GM10266 (cell line): ENCODE results near the gene DCAF8.
"Not testable (repeated sequence)": the region's sequence is repeated elsewhere in the genome, so short reads cannot be mapped to it uniquely, and the experiment has no call there.

Source experiments
- DNase-seq: peaks from one replicate; pipeline ENCODE4 v3.0.0; 2012; ENCODE audit errors: extremely low spot score
- TF ChIP-seq, protein P1 (sequence below): IDR thresholded peaks from 2 replicates; pipeline ENCODE4 v1.5.1; 2012; ENCODE audit warnings: mild to moderate bottlenecking, low read depth; ENCODE audit not compliant: control insufficient read depth, insufficient read depth; ENCODE audit errors: missing control alignments

Gene DCAF8

GRCh38 chr1:160296036-160296435 lies 33.7 kb upstream of the DCAF8 start:
- DNase-seq: no peak
- TF ChIP-seq, protein P1, sequence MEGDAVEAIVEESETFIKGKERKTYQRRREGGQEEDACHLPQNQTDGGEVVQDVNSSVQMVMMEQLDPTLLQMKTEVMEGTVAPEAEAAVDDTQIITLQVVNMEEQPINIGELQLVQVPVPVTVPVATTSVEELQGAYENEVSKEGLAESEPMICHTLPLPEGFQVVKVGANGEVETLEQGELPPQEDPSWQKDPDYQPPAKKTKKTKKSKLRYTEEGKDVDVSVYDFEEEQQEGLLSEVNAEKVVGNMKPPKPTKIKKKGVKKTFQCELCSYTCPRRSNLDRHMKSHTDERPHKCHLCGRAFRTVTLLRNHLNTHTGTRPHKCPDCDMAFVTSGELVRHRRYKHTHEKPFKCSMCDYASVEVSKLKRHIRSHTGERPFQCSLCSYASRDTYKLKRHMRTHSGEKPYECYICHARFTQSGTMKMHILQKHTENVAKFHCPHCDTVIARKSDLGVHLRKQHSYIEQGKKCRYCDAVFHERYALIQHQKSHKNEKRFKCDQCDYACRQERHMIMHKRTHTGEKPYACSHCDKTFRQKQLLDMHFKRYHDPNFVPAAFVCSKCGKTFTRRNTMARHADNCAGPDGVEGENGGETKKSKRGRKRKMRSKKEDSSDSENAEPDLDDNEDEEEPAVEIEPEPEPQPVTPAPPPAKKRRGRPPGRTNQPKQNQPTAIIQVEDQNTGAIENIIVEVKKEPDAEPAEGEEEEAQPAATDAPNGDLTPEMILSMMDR: no peak

- TF ChIP-seq, protein P1: no peak
- DNase-seq: no peak
Measured at GRCh38 chr1:160293020-160293968, 30.9 kb upstream of the DCAF8 start.

GRCh38 chr1:160291248-160292220 lies 29.2 kb upstream of the DCAF8 start:
- TF ChIP-seq, protein P1: peak; percentile 78
- peak; percentile 59 for DNase-seq

- not testable (repeated sequence) for DNase-seq
Measured at GRCh38 chr1:160287769-160288168, 25.4 kb upstream of the DCAF8 start.

GRCh38 chr1:160285506-160285905 lies 23.2 kb upstream of the DCAF8 start:
- TF ChIP-seq, protein P1: no peak
- no peak for DNase-seq

GRCh38 chr1:160284782-160285344 lies 22.5 kb upstream of the DCAF8 start, which contains the start of gene PEX19:
Gene PEX19, minus strand, starts transcription at chr1:160285133. Its CDS starts 9 bp downstream, at chr1:160285124.
- peak; percentile 90 for DNase-seq
- TF ChIP-seq, protein P1: no peak

- TF ChIP-seq, protein P1: no peak
- DNase-seq: no peak
Measured at GRCh38 chr1:160284220-160284781, 22.0 kb upstream of the DCAF8 start.
